ENCODE results near the gene PRLHR.
A peak's percentile ranks its signal among the peaks of the same experiment; 100 is the strongest.

PRLHR gene

DNA sequence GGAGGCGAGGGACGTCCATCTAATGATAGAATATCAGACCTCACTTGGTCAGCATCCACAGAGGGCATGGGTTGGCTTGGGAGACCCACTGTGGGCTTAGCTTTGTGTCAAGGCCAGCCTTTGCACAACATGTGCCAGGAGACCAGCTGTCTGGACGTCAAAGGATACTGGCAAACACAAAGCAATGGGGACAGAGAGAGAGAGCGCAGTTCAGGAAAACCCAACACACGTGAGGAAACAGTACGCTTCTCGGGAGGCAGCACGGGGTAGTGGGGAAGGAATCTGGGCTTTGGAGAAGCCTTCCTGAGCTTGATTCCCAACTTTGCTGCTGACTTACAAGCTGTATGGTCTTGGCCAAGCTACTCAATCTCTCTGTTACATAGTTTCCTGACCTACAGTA, 14.7 kb downstream of the PRLHR start:
- H3K4me3 ChIP-seq (ENCODE audit: low read depth, low read length): no peak overlapping the region
- DNase-seq: no peak
- no peak overlapping the region for H4K91ac ChIP-seq (ENCODE audit: low read depth, low read length)
- no peak overlapping the region for H2BK120ac ChIP-seq (ENCODE audit: insufficient read depth, low read length, poor library complexity)
- no peaks in the 10 kb centered on the region for H3K79me2 ChIP-seq (ENCODE audit: control insufficient read depth, insufficient read depth, low read length, poor library complexity)
- H2BK12ac ChIP-seq (ENCODE audit: low read length): no peak overlapping the region
- H4K12ac ChIP-seq (ENCODE audit: low read depth, low read length): no peak overlapping the region
- no peak overlapping the region for H2AK5ac ChIP-seq (ENCODE audit: low read length)
- WGBS (ENCODE audit: extremely low coverage, insufficient coverage, insufficient read length): 100% methylated on average over 1 of the region's 8 CpGs
- H3K36me3 ChIP-seq (ENCODE audit: control insufficient read depth in 1 of 2, insufficient read depth in 2 of 2, low read length in 2 of 2): no peaks in the 10 kb centered on the region
- peaks cover 4% of the 10 kb centered on the region for H3K9me3 ChIP-seq (ENCODE audit: insufficient read depth, low read depth, low read length)
- no peak overlapping the region for H3K4me2 ChIP-seq (ENCODE audit: low read length)
- H3K27me3 ChIP-seq (ENCODE audit: insufficient read depth, low read length): peaks cover 4% of the 10 kb centered on the region
- no peaks in the 10 kb centered on the region for H3K4me1 ChIP-seq (ENCODE audit: control insufficient read depth in 1 of 2, insufficient read depth in 2 of 2, low read length in 2 of 2)
- no peak overlapping the region for H2BK5ac ChIP-seq (ENCODE audit: low read depth, low read length, poor library complexity)
- H2AFZ ChIP-seq (ENCODE audit: insufficient read depth, low read length, poor library complexity): no peak overlapping the region
- no peak overlapping the region for H3K23ac ChIP-seq (ENCODE audit: low read length)
- no peak overlapping the region for H4K8ac ChIP-seq (ENCODE audit: low read depth, low read length)
- no peak overlapping the region for H3K18ac ChIP-seq (ENCODE audit: low read length)
- H3K79me1 ChIP-seq (ENCODE audit: low read length): no peaks in the 10 kb centered on the region
- no peak overlapping the region for H3K14ac ChIP-seq (ENCODE audit: low read length)
- H3K27ac ChIP-seq (ENCODE audit: low read depth, low read length): no peak overlapping the region
- no peak overlapping the region for H3K9ac ChIP-seq (ENCODE audit: low read length)
- H3K4ac ChIP-seq (ENCODE audit: low read depth, low read length): no peak overlapping the region

GRCh38 chr10:118573512-118573911, 21.9 kb downstream of the PRLHR start:
- H3K14ac ChIP-seq (ENCODE audit: low read length): no peak overlapping the region
- H3K4ac ChIP-seq (ENCODE audit: low read depth, low read length): no peak overlapping the region
- H3K4me1 ChIP-seq (ENCODE audit: control insufficient read depth in 1 of 2, insufficient read depth in 2 of 2, low read length in 2 of 2): no peaks in the 10 kb centered on the region
- no peaks in the 10 kb centered on the region for H3K79me2 ChIP-seq (ENCODE audit: control insufficient read depth, insufficient read depth, low read length, poor library complexity)
- no peak overlapping the region for H4K8ac ChIP-seq (ENCODE audit: low read depth, low read length)
- H3K4me2 ChIP-seq (ENCODE audit: low read length): no peak overlapping the region
- no peak overlapping the region for H3K27ac ChIP-seq (ENCODE audit: low read depth, low read length)
- no peak overlapping the region for H3K18ac ChIP-seq (ENCODE audit: low read length)
- no peak overlapping the region for H2AK5ac ChIP-seq (ENCODE audit: low read length)
- H4K91ac ChIP-seq (ENCODE audit: low read depth, low read length): no peak overlapping the region
- DNase-seq: no peak
- no peaks in the 10 kb centered on the region for H3K36me3 ChIP-seq (ENCODE audit: control insufficient read depth in 1 of 2, insufficient read depth in 2 of 2, low read length in 2 of 2)
- H2BK5ac ChIP-seq (ENCODE audit: low read depth, low read length, poor library complexity): no peak overlapping the region
- H3K9ac ChIP-seq (ENCODE audit: low read length): peak overlapping the region; percentile 23
- H2BK12ac ChIP-seq (ENCODE audit: low read length): no peak overlapping the region
- no peaks in the 10 kb centered on the region for H3K9me3 ChIP-seq (ENCODE audit: insufficient read depth, low read depth, low read length)
- H3K79me1 ChIP-seq (ENCODE audit: low read length): no peaks in the 10 kb centered on the region
- no peak overlapping the region for H3K23ac ChIP-seq (ENCODE audit: low read length)
- H2BK120ac ChIP-seq (ENCODE audit: insufficient read depth, low read length, poor library complexity): no peak overlapping the region
- no peak overlapping the region for H3K4me3 ChIP-seq (ENCODE audit: low read depth, low read length)
- H2AFZ ChIP-seq (ENCODE audit: insufficient read depth, low read length, poor library complexity): no peak overlapping the region
- no peak overlapping the region for H4K12ac ChIP-seq (ENCODE audit: low read depth, low read length)
- H3K27me3 ChIP-seq (ENCODE audit: insufficient read depth, low read length): no peaks in the 10 kb centered on the region

DNA sequence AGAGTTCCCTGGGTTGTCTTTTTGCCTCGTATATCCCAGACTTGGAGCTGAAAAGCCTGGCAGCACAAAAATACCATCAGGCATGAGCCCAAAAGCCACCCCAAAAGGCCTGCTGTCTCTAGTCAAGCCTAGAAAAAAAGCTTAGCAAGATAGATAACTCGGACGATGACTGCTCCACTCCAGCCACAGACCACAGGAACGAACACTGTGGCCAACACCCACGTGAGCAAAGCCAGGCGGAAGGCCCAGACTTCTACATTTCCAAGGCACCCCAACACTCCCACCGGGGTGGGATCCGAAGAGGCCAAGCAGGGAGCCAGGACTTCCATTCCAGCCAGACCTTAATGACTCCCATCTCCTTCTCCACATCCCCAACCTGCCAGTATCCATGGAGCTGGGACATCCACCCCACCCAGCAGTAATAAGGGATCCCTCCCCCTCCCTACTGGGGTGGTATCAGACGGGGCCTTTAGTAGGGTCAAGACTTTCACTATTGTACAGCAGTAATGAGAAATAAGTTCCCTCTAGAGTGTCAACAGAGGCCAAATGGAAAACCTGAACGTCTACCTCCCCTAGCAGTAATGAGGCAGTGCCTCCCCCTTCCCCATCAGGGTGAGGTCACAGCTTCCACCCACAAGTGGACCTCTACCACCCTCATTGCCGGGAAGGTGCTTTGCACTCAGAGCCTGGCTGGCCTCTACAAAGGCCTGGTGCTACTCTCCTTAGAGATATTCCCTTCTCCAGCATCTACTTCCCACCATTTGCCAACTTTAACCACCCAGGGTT, 23.0 kb downstream of the PRLHR start:
- Histone ChIP-seq H3K79me2 (ENCODE audit: control insufficient read depth, insufficient read depth, low read length, poor library complexity) (no peaks in the 10 kb centered on the region), H3K4me2 (ENCODE audit: low read length) (no peak overlapping the region), H3K23ac (ENCODE audit: low read length) (no peak overlapping the region), H3K4ac (ENCODE audit: low read depth, low read length) (no peak overlapping the region), H4K12ac (ENCODE audit: low read depth, low read length) (no peak overlapping the region), H3K9ac (ENCODE audit: low read length) (no peak overlapping the region), H2AFZ (ENCODE audit: insufficient read depth, low read length, poor library complexity) (no peak overlapping the region), H3K18ac (ENCODE audit: low read length) (no peak overlapping the region), H2BK12ac (ENCODE audit: low read length) (no peak overlapping the region), H2BK120ac (ENCODE audit: insufficient read depth, low read length, poor library complexity) (no peak overlapping the region), H2BK5ac (ENCODE audit: low read depth, low read length, poor library complexity) (no peak overlapping the region), H3K4me1 (ENCODE audit: control insufficient read depth in 1 of 2, insufficient read depth in 2 of 2, low read length in 2 of 2) (no peaks in the 10 kb centered on the region), H3K9me3 (ENCODE audit: insufficient read depth, low read depth, low read length) (no peaks in the 10 kb centered on the region), H3K27me3 (ENCODE audit: insufficient read depth, low read length) (no peaks in the 10 kb centered on the region), H3K27ac (ENCODE audit: low read depth, low read length) (no peak overlapping the region), H3K4me3 (ENCODE audit: low read depth, low read length) (no peak overlapping the region), H2AK5ac (ENCODE audit: low read length) (no peak overlapping the region), H4K8ac (ENCODE audit: low read depth, low read length) (no peak overlapping the region), H3K79me1 (ENCODE audit: low read length) (no peaks in the 10 kb centered on the region), H4K91ac (ENCODE audit: low read depth, low read length) (no peak overlapping the region), H3K14ac (ENCODE audit: low read length) (no peak overlapping the region), H3K36me3 (ENCODE audit: control insufficient read depth in 1 of 2, insufficient read depth in 2 of 2, low read length in 2 of 2) (no peaks in the 10 kb centered on the region)
- DNase-seq: no peak
- WGBS (ENCODE audit: extremely low coverage, insufficient coverage, insufficient read length): no CpG with 5 or more reads among the region's 11 CpGs

GRCh38 chr10:118571123-118571522, 24.3 kb downstream of the PRLHR start:
- Histone ChIP-seq H4K12ac (ENCODE audit: low read depth, low read length) (no peak overlapping the region), H3K4me2 (ENCODE audit: low read length) (no peak overlapping the region), H2BK120ac (ENCODE audit: insufficient read depth, low read length, poor library complexity) (no peak overlapping the region), H4K8ac (ENCODE audit: low read depth, low read length) (no peak overlapping the region), H3K79me1 (ENCODE audit: low read length) (no peaks in the 10 kb centered on the region), H3K9ac (ENCODE audit: low read length) (no peak overlapping the region), H2BK5ac (ENCODE audit: low read depth, low read length, poor library complexity) (no peak overlapping the region), H3K4me3 (ENCODE audit: low read depth, low read length) (no peak overlapping the region), H3K27me3 (ENCODE audit: insufficient read depth, low read length) (no peaks in the 10 kb centered on the region), H3K18ac (ENCODE audit: low read length) (no peak overlapping the region), H3K23ac (ENCODE audit: low read length) (no peak overlapping the region), H3K14ac (ENCODE audit: low read length) (no peak overlapping the region), H2AK5ac (ENCODE audit: low read length) (no peak overlapping the region), H2BK12ac (ENCODE audit: low read length) (no peak overlapping the region), H2AFZ (ENCODE audit: insufficient read depth, low read length, poor library complexity) (no peak overlapping the region), H3K27ac (ENCODE audit: low read depth, low read length) (no peak overlapping the region), H3K79me2 (ENCODE audit: control insufficient read depth, insufficient read depth, low read length, poor library complexity) (no peaks in the 10 kb centered on the region), H3K4me1 (ENCODE audit: control insufficient read depth in 1 of 2, insufficient read depth in 2 of 2, low read length in 2 of 2) (no peaks in the 10 kb centered on the region), H4K91ac (ENCODE audit: low read depth, low read length) (no peak overlapping the region), H3K36me3 (ENCODE audit: control insufficient read depth in 1 of 2, insufficient read depth in 2 of 2, low read length in 2 of 2) (no peaks in the 10 kb centered on the region), H3K4ac (ENCODE audit: low read depth, low read length) (no peak overlapping the region), H3K9me3 (ENCODE audit: insufficient read depth, low read depth, low read length) (no peaks in the 10 kb centered on the region)
- no peak for DNase-seq
- WGBS (ENCODE audit: extremely low coverage, insufficient coverage, insufficient read length): no CpG with 5 or more reads among the region's 3 CpGs

All from trophoblast cell (in vitro differentiated cells and primary cell).